DMS53 treated with DMSO at 0.1 percent for 48 hours (cell line): Measurements from ENCODE around the gene PARD3.
"Not testable (repeated sequence)": the region's sequence is repeated elsewhere in the genome, so short reads cannot be mapped to it uniquely, and the experiment has no call there.

Experiments used
- DNase-seq: peaks from one replicate; lab custom pipeline; 2025; ENCODE audit not compliant: unreplicated experiment; lab: John Stamatoyannopoulos, UW

Gene PARD3

DNA sequence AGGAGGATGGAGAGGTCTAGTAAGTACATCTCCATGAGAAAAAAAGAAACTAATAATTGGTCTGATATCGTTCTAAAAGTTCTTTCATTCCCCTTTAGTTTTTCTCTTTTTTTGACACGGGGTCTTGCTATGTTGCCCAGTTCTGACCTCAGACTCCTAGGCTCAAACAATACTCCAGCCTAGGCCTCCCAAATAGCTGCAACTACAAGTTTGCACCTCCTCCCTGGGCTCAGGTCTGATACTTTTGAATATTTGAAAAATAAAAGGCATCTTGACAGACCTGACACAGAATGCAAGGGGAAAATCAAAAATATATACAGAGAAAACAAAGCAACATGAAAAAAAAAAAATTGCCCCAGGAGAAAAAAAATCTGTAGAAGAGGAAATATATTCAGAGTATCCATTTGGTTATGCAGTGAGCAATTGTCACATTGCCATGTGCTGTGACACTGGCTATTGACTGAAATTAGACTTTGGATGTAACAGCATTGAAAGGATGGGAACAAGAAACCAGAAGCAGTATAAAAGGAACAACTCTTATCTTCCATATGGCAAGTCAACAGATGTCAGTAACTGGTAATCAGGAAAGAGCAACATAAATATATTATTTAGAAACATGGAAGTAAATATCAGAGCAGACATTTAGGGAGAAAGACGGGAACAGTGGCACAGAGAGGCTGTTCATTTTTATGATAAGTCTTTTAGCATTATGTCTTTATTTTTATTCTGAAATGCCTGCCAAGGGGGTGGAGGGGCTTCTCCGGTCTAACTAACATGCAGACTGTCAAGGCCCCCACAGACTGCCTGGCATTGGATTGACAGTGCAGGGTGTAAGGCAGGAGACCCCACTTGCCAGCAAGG, 408.4 kb downstream of the PARD3 start:
- no peak for DNase-seq

DNA sequence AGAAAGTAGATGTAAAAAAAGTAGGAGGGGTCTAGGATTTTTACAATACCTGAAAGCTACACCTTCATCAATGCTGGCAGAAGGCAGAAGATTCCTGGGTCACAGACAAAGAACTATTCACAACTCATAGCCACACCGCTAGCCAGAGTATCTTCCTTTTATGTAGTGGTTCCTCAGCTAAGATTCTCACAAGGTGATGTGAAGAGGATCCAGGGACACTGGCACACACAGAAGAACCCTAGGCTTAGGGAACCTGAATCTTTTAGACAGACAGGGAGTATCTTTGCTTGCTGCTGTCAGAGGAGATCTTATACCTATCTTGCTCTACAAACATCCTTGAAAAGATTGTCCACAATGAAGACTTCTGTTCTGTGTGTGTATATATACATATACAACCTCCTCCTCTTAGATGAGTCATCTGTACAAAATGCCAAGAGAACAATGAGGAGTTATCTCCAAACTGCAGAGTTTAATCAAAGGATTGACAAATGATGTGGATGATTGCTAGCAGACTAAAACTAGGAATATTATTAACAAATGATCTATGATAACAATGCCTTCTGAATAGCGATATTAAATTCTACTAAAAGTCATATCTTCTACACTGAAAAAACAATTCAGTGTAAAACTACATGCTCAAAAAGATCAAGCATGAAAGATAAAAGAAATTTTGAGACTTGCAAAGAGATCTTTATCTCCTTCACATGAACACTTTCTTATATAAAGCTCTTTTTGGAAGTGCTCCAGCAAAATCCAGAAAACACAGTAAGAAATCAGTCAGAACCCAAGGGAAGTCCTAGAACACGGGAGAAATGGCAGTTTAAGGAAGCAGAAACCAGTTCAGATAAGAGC, 409.3 kb downstream of the PARD3 start:
- no peak for DNase-seq

DNA sequence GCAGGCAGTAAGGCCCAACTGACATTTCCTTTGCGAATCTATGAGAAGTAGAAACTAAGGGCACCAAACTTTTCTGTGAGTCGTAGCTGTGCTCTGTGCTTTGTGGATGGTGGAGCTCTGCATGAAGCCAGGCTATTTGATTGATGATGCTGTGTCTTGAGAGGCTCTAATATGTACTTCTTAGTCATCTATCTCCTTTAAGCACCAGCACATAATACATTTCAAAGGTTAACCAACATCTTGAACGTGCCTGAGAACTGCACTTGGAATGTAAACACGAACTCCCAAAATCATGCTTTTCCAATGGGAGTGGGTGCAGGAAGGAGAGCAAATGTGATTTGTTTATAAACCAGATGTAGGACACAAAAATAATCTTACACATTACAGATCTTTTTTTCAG, 411.6 kb downstream of the PARD3 start:
- DNase-seq, result no peak

DNA sequence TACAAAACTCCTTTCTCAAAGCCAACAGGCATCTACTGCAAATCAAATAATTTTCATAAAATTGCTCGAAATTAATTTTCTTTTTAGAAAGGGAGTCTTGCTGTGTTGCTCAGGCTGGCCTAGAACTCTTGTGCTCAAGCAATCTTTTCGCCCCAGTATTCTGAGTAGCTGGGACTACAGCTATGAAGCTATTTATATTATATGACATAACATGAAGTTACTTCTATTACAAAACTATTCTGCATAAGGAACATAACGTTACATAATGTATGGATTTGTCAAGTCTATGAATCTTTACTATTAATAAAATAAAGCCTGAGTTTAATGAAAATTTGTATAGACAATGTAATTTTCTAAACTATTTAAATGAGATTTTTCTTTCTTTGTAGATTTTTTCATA, 415.0 kb downstream of the PARD3 start:
- no peak for DNase-seq

DNA sequence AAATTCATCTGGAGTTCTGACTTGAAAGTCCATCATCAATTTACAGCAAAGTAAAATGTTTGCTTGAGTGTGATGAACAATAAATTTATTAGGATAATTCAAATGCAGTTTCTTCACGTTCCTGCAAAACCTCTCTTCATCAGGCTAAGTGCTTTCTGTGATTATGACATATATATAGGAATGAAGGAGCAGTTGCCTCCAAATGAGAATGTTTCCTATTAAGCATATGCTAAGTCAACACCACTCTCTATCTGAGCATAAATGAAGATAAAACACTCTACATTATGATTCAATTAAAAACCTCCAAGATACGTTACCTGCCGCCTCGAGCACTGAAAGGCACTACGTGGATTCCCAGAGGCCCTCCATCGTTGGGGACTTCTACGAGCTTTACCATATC, 416.1 kb downstream of the PARD3 start:
- no peak for DNase-seq

DNA sequence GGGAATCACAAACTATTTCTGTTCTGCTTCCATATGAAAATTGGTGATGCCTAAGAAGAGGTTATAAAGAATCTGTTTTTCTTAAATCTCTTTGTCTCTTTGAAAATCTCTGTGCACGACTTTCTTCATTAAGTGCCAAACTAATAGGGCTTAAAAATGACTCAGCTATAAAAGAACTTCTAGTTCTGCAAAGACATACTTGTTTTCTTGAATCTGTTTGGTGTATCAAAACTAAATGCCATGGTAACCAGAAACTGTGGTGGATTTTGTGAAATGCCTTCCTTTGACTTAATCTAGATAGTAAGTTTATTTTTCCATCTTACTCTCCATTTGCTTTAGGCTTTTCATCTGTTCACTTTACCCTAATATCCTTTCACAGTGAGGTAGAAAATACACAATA, 417.8 kb downstream of the PARD3 start:
- no peak for DNase-seq

DNA sequence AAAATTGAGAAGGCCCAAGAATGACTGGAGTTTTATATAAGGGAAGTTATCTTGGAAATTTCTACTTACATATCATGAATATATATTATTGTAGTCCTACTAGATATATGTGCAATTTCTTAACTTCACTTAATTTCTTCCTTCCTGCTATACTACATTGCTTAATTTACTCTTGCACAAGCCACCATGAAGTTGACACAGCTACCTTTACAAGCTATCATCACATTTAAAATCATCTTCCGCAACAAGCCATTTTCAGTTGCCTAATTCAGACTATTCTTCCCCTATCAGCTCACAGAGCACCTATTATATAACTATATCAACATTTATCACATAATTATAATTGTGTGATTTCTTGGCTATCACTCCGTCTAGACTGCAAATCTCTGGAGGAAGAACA, 418.4 kb downstream of the PARD3 start:
- DNase-seq, result no peak

DNA sequence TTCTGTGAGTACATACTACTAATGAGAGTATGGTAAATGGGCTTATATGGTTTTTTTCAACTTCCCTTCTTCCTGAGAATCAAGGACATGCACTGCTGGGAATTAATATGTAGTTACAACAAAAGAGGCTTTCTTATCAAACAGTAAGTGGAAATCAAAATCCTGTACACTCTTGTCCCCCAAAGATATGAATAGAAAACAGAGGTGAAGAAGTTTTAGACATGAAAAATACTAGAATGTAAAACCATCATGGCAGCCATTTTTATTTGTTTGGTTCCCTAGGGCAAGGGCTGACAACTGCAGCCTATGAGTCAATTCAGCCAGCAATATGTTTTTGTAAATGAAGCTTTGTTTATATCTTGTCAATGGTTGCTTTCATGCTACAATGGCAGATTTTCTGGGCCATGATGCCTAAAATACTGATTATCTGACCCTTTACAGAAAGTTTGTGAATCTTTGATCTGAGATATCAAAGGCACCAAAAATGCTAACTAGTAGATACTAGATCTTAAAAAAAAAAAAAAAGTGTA, 422.4 kb downstream of the PARD3 start:
- DNase-seq, result no peak

DNA sequence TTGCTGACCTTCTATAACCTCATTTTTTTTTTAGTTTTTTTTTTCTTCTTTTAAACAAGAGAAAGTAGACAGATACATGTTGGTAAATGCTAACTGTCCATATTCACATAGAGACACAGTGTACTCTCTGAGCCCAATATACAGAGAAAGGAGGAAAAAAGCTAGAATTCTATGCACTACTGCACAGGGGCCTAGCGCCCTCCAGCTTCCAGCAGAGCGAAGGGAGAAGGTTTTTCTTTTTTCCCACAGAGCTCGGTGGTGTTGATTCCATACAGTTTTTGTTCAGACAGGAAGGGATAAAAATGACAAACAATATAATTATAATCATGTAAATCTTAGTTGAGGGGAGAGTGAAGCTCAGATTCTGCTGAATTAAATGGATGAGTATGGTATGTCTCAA, 423.9 kb downstream of the PARD3 start:
- DNase-seq, result not testable (repeated sequence)

DNA sequence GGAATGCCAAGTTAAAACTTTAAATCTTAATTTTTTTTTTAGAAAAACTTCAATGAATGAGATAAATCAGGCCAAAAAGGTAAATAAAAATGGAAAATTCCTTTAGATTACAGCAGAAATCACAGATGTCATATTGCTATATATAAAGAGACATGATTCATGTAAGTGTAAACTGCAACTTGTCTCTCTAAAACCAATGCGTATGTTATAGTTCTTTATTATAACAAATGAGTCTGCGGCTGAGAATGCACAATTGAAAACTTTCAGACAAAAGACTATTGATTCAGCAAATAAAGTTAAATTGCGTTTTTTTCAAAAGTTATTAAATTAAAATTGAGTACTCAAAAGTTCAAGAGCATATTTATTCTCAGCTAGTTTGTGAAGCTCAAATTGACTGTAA, 425.3 kb downstream of the PARD3 start:
- DNase-seq, result no peak

DNA sequence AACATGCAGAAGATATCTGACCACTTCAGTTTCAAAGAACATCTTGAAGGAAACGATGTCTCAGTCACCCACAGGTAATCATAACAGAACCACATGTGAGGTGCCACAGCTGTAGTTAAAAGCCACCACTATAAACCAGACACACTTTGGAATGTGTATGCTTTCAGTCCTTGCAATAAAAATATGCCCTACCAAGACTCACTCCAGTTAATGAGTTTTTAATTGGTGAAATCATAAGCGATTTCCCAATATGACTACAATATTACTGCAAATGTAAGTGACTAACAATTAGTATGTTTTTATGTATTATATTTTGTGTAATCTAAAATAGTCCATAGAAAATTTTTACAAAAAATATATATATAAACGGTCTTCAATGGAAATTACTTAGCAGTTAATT, 428.2 kb downstream of the PARD3 start:
- DNase-seq, result no peak

DNA sequence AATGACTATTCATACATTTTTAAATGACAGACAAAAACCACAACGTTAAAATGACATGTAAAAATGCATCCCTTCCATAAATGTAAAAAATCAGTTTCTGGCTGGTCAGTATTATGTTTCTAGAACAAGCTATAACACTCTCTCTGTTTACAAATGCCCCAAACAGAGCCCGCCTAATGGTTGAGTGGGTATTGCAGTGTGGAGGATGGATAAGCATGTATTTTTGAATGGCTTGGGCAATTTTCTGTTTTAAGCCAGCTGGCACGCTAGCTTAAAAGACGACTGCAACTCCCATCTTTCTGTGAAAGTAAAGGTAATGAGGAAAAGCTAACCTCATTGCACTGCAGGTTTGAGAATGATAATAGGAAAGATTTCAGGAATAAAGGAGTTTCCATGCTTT, 430.7 kb downstream of the PARD3 start:
- no peak for DNase-seq

DNA sequence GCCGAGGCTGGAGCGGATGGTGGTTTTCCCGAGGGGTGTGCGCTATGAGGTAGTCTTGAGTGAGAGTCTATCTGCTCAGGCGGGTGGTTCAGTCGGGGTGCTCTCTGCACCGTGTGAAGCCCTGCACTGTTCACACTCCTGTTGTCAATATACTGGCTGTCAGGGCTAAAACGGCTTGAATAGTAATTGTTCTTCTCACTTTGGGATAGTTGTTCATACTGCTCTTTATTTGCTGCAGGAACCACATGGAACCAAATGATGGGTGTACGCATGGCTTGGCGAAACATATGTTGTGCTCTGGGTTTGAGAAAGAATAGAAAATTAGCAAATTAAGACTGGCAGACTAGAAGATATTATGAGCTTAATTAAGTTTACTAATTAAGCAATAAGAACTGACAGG, 432.5 kb downstream of the PARD3 start:
- DNase-seq, result no peak

DNA sequence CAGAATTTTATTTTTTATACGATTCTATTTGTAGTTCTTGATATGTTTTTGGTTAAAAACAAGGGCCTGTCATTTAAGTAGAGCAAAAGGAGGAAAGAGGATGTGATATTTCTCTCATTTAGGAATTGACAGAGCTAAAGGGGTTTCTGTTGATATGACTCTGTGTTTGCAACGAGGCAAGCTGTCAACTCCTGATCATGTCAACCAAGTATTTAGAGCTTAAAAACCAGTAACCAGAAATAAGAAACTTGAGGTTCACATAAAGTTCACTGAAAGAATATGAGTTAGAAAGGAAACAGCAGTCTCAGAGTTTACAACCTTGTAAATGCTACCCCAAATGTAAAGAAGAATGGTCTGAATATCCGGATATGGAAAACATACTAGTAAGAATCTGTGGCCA, 434.2 kb downstream of the PARD3 start:
- no peak for DNase-seq

DNA sequence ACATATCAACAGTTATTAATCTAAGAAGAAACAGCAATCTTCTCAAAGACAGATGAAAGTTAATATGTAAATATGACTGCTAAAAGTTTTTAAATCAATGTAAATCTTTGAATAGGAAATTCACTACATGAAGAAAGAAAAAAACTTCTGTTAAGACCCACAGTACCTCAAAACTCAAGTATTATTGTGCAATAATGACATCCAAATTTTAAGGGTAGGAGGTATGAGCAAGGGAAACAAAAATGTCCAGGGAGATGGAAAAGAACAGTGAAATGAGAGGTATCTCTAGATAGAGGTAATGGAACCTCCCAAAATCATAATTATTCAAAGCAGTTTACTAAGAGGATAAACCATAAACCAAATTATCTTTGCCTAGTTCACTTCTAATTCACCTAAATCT, 436.8 kb downstream of the PARD3 start:
- DNase-seq, result no peak

DNA sequence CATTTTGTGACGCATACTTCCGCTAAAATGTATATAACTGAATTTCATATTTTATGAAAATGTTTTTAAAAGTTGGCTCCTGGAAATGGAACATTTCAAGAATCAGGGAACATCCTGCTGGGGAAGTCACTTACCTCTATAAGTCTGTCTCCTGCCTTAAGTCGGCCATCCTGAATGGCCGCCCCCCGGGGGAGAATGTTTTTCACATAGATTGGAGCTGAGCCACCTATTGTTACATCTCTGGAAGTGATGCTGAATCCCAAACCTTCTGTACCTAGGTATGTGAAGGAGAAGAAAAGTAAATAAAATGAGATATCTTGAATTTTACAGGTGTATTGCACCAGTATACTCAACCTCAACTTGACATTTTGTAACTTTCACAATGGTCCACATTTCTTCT, 437.3 kb downstream of the PARD3 start:
- no peak for DNase-seq

DNA sequence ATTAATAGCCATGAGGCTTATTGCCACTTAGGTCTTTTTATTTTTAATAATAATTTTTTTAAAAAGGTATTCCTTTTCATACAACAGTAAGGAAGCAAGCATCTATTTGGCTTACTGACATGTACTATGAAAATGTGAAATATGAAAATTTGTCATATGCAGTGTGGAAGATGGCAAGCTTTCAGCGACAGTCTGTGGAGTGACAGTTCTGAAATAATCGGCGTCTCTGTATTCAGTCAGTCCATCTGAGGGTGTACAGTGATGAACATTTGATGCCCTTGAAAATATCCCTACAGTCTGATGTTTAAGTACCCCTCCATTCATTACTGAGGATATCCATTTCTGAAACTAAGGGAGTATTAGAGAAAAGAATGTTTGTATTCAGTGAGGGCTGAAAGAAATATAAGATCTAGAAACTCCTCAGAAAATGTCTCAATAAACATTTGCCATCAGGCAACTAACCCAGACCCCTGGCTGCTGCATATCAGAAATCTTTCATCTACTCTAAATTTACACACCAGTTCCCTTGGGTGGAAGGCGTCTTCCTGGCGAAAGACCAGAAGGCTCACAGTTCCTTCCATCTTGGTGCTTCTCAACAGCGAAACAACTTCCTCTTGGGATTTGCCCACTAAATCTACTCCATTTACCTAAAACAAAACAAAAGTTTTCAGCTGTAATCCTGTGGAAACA, 440.6 kb downstream of the PARD3 start:
- DNase-seq, result no peak

DNA sequence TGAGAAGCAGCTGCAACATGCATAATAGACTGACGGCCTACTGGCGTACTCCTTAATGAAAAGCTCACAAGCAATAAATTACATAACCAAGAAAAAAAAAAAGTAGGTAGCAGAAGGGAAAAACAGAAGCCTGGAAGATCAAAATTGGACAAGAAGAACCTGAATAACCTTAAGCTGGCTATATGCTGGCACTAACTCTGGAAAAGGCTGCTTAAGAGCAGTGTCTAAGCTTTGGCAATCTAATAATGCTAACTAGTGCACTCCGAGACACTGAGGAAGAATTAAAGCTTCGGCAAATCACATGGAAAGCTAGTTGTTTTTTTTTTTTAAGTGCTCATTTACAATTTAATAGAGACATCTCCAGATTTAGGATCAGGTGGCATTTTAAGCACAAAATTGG, 441.9 kb downstream of the PARD3 start:
- no peak for DNase-seq

DNA sequence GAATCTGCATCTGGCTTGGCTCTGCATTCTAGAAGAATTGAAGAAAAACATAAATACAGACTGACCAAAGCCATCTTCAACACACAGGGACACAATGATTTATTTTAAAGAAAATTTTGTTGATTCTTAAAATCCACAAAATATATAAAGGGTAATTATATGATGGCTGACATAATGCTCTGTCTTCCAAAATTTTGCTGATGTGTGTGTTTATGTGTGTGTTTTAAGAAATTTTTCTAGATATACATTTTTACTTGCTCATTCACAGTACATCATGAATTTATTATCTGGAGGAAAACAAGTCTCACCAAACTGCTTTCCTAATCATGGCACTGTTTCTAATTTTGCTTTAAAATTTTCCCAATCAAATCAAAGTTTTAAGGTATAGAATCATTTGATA, 442.6 kb downstream of the PARD3 start:
- DNase-seq, result no peak

DNA sequence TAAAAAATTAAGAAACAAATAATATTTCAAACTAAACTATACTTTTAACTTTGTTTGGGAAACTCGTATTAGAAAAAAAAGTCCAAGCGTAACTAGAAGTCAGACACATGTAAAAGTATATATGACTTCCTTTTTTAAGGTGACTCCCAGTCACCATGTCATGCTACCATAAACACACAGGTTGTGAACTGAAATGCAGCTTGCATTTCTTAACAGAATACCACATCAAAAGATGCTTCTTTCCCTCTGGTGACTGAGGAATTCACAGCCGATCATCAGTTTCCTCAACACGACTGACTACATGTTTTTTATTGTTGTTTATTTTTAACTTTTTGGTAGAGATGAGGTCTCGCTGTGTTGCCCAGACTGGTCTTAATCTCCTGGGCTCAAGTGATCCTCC, 445.0 kb downstream of the PARD3 start:
- no peak for DNase-seq

DNA sequence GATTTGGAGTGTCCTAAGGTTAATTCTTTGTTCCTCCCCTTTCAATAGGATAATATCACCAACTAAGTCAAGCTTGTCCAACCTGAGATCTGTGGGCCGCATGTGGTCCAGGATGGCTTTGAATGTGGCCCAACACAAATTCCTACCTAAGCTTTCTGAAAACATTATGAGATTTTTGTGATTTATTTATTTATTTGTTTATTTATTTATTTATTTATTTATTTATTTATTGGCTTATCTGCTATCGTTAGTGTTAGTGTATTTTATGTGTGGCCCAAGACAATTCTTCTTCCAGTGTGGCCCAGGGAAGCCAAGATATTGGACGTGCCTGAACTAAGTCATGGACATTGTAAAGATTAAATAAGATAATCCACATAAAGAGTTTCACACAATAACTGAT, 446.0 kb downstream of the PARD3 start:
- DNase-seq, result no peak
